IMR-90 (cell line): ENCODE results near the gene KLHL29. TPM values are rescaled to one million over a fixed set of nuclear protein-coding genes. Genes with fewer than 3 reads are reported as not detected.
A peak's percentile ranks its signal among the peaks of the same experiment; 100 is the strongest.

Experiments
- ATAC-seq: fragments of 200-7000 bp; cut with Tn5 transposase; 2 replicates; pipeline ENCODE4 v1.9.1; 2020; ENCODE audit warnings: low read depth, mild to moderate bottlenecking, moderate library complexity
- BruUV-seq: library from RNA; stranded (reverse); fragments of 400-500 nt; replicated peaks from 2 replicates; lab custom pipeline; 2021; lab: Mats Ljungman, UMichigan
- CTCF ChIA-PET: fragments of 300-600 bp; formaldehyde crosslinking; extraction: SDS; loops from one replicate; lab custom pipeline; 2021; ENCODE audit warnings: antibody characterized with exemption; lab: Yijun Ruan, JAX
- POLR2A ChIA-PET: fragments of 300-600 bp; sonication (Branson Sonifier 250); formaldehyde crosslinking; loops from one replicate; lab custom pipeline; 2022; ENCODE audit warnings: antibody characterized with exemption; ENCODE audit not compliant: unreplicated experiment; lab: Charles Lee
- DNase-seq: peaks from one replicate; pipeline ENCODE4 v3.0.0; 2013
- H2AFZ ChIP-seq: replicated peaks from 2 replicates; pipeline ENCODE3; 2013; ENCODE audit warnings: low read length, mild to moderate bottlenecking; ENCODE audit not compliant: poor library complexity
- H2AK5ac ChIP-seq: 2 replicates; pipeline ENCODE4 v1.6.1; 2013; ENCODE audit warnings: low read depth, low read length, inconsistent platforms
- H2AK9ac ChIP-seq: replicated peaks from 2 replicates; pipeline ENCODE3; 2013; ENCODE audit warnings: mild to moderate bottlenecking, low read depth, low read length, moderate library complexity; ENCODE audit not compliant: poor library complexity
- H2BK120ac ChIP-seq: 2 replicates; pipeline ENCODE4 v1.6.1; 2013; ENCODE audit warnings: low read depth, low read length, inconsistent platforms
- H2BK15ac ChIP-seq: 3 replicates; pipeline ENCODE4 v1.6.1; 2013; ENCODE audit warnings: low read depth, low read length, inconsistent platforms
- H2BK20ac ChIP-seq: 2 replicates; pipeline ENCODE4 v1.6.1; 2013; ENCODE audit warnings: low read depth, mild to moderate bottlenecking, inconsistent platforms, low read length, moderate library complexity
- H2BK5ac ChIP-seq: 2 replicates; pipeline ENCODE4 v1.6.1; 2013; ENCODE audit warnings: mild to moderate bottlenecking, low read depth, low read length, inconsistent platforms; ENCODE audit not compliant: poor library complexity, severe bottlenecking
- H3K14ac ChIP-seq: replicated peaks from 2 replicates; pipeline ENCODE4 v1.6.1; 2013; ENCODE audit warnings: low read depth, low read length, inconsistent platforms
- H3K18ac ChIP-seq: 2 replicates; pipeline ENCODE4 v1.6.1; 2013; ENCODE audit warnings: low read depth, low read length, control low read depth
- H3K23ac ChIP-seq: 2 replicates; pipeline ENCODE4 v1.6.1; 2013; ENCODE audit warnings: low read depth, low read length, inconsistent platforms
- H3K27ac ChIP-seq: 2 replicates; pipeline ENCODE4 v1.5.1; 2013; ENCODE audit warnings: mild to moderate bottlenecking, control low read depth, low read length; ENCODE audit not compliant: insufficient read depth
- H3K27me3 ChIP-seq: 2 replicates; pipeline ENCODE4 v1.6.1; 2013; ENCODE audit warnings: low read length; ENCODE audit not compliant: control insufficient read depth, insufficient read depth
- H3K36me3 ChIP-seq: 2 replicates; pipeline ENCODE4 v1.6.1; 2013; ENCODE audit warnings: low read length, mixed read lengths; ENCODE audit not compliant: control insufficient read depth, insufficient read depth
- H3K4ac ChIP-seq: 2 replicates; pipeline ENCODE4 v1.6.1; 2013; ENCODE audit warnings: low read depth, low read length, inconsistent platforms
- H3K4me1 ChIP-seq: 2 replicates; pipeline ENCODE4 v1.6.1; 2013; ENCODE audit warnings: low read length, mixed read lengths; ENCODE audit not compliant: control insufficient read depth, insufficient read depth
- H3K4me2 ChIP-seq: 2 replicates; pipeline ENCODE4 v1.6.1; 2013; ENCODE audit warnings: low read depth, mild to moderate bottlenecking, control low read depth, low read length, moderate library complexity
- H3K4me3 ChIP-seq: 2 replicates; pipeline ENCODE4 v1.5.1; 2013; ENCODE audit warnings: low read depth, mild to moderate bottlenecking, control low read depth, low read length, moderate library complexity; ENCODE audit not compliant: insufficient read depth
- H3K56ac ChIP-seq: 2 replicates; pipeline ENCODE4 v1.6.1; 2013; ENCODE audit warnings: low read length, inconsistent platforms; ENCODE audit not compliant: insufficient read depth; ENCODE audit errors: extremely low read depth
- H3K79me1 ChIP-seq, 2 experiments: 2 replicates each; pipeline ENCODE4 v1.6.1; 2013; ENCODE audit warnings: low read length in 2 of 2, inconsistent platforms in 1 of 2, low read depth in 1 of 2
- H3K9ac ChIP-seq: 2 replicates; pipeline ENCODE4 v1.6.1; 2013; ENCODE audit warnings: low read depth, low read length, control low read depth
- H3K9me1 ChIP-seq: 2 replicates; pipeline ENCODE4 v1.6.1; 2013; ENCODE audit warnings: low read length, inconsistent platforms; ENCODE audit not compliant: insufficient read depth
- H3K9me3 ChIP-seq: 2 replicates; pipeline ENCODE4 v1.6.1; 2013; ENCODE audit warnings: low read length; ENCODE audit not compliant: control insufficient read depth, insufficient read depth
- H4K20me1 ChIP-seq: 2 replicates; pipeline ENCODE4 v1.6.1; 2013; ENCODE audit warnings: low read length, inconsistent platforms; ENCODE audit not compliant: insufficient read depth
- H4K5ac ChIP-seq: 2 replicates; pipeline ENCODE4 v1.6.1; 2013; ENCODE audit warnings: mild to moderate bottlenecking, low read depth, low read length, control low read depth
- H4K8ac ChIP-seq, 2 experiments: 2 replicates each; pipeline ENCODE4 v1.6.1; 2013; ENCODE audit warnings: low read depth in 2 of 2, low read length in 2 of 2, control low read depth in 1 of 2, inconsistent platforms in 1 of 2
- H4K91ac ChIP-seq: 2 replicates; pipeline ENCODE4 v1.6.1; 2013; ENCODE audit warnings: low read depth, low read length, inconsistent platforms; ENCODE audit not compliant: insufficient read depth
- CEBPB ChIP-seq: IDR thresholded peaks from 2 replicates; pipeline ENCODE4 v1.6.1; 2012; ENCODE audit warnings: low read depth, low read length, improper control_type of control experiment
- POLR2A ChIP-seq: IDR thresholded peaks from 2 replicates; pipeline ENCODE4 v1.6.1; 2012; ENCODE audit warnings: mild to moderate bottlenecking, low read depth, low read length
- WGBS, 2 experiments: methylation state at CpG; one replicate each; pipeline versions ENCODE4 v1.1.5 to v1.1.7; 2013; ENCODE audit warnings: missing lambda C conversion rate in 2 of 2; ENCODE audit not compliant: insufficient read length in 1 of 2; ENCODE audit errors: extremely low coverage in 2 of 2; 5-methylcytosine and 5-hydroxymethylcytosine counted together
- dilution Hi-C: fragments of 300-500 bp; cut with HindIII; formaldehyde crosslinking; loops from one replicate; pipeline ENCODE4 v1.14.3; 2018; ENCODE audit warnings: low sequenced_read_pairs; ENCODE audit not compliant: unreplicated experiment
- in situ Hi-C: fragments of 300-500 bp; cut with MboI; formaldehyde crosslinking; loops from 3 replicates; pipeline ENCODE4 v1.14.3; 2019; ENCODE audit warnings: low sequenced_read_pairs, inconsistent platforms, mixed read lengths
- intact Hi-C: fragments of 100-400 bp; cut with micrococcal nuclease; formaldehyde crosslinking; loops from 2 replicates; pipeline ENCODE4 v1.10.0; 2022
- polyA plus RNA-seq, 3 experiments: library from polyadenylated mRNA; depleted of rRNA; stranded (reverse); fragments of >200 nt; gene quantifications; 2 replicates each; pipeline ENCODE4 v1.2.3, GENCODE V29; 2012; ENCODE audit warnings: low replicate concordance in 1 of 3
- total RNA-seq: library from RNA; depleted of rRNA; stranded (reverse); fragments of >200 nt; gene quantifications from 2 replicates; pipeline ENCODE4 v1.2.3, GENCODE V29; 2012
- TF ChIP-seq, protein P1 (sequence below): fragments of 150-350 bp; IDR thresholded peaks from 2 replicates; pipeline ENCODE4 v1.6.1; 2017; ENCODE audit warnings: mild to moderate bottlenecking, antibody characterized with exemption, low read length, low read depth

The KLHL29 gene
- total and polyA plus RNA-seq, 2 of the 4 experiments (the other 2 are of a cell fraction) = 2.0 to 8.0 TPM

GRCh38 chr2:23669413-23670244 is 284.6 kb downstream of the KLHL29 start:
- Histone ChIP-seq H3K18ac (no peak overlapping the region), H3K9me1 (peaks cover 13% of the 10 kb centered on the region), H3K23ac (no peak overlapping the region), H2BK15ac (no peak overlapping the region), H4K8ac (no peak overlapping the region), H3K4ac (no peak overlapping the region), H3K9me3 (no peaks in the 10 kb centered on the region), H2BK120ac (no peak overlapping the region), H3K4me2 (no peak overlapping the region), H3K56ac (no peak overlapping the region), H2AFZ (no peak overlapping the region), H3K36me3 (no peaks in the 10 kb centered on the region), H2AK9ac (peak overlapping the region; percentile 62), H2BK5ac (no peak overlapping the region), H3K27me3 (no peaks in the 10 kb centered on the region), H3K4me1 (peaks cover 2% of the 10 kb centered on the region; the same call in 1 of the 2 replicates), H3K14ac (no peak overlapping the region), H2BK20ac (no peak overlapping the region), H4K91ac (no peak overlapping the region), H3K27ac (no peak overlapping the region), H4K20me1 (peaks cover 9% of the 10 kb centered on the region), H4K5ac (no peak overlapping the region), H3K4me3 (no peak overlapping the region), H3K79me1 (no peaks in the 10 kb centered on the region), H2AK5ac (no peak overlapping the region), H3K9ac (no peak overlapping the region)
- intact Hi-C loops = no loop called here
- POLR2A ChIA-PET = no interaction called here
- TF ChIP-seq, protein P1, sequence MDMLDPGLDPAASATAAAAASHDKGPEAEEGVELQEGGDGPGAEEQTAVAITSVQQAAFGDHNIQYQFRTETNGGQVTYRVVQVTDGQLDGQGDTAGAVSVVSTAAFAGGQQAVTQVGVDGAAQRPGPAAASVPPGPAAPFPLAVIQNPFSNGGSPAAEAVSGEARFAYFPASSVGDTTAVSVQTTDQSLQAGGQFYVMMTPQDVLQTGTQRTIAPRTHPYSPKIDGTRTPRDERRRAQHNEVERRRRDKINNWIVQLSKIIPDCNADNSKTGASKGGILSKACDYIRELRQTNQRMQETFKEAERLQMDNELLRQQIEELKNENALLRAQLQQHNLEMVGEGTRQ = peak; percentile 58; the same call in 1 of the 2 replicates
- TF ChIP-seq CEBPB = 0 out of 2 replicates have a peak, but pooled peaks have one; percentile 10
- TF ChIP-seq POLR2A = no peak
- no TSS peak for BruUV-seq
- in situ Hi-C loops = no loop called here
- dilution Hi-C loops = no loop called here
- DNase-seq (peak; percentile 28), ATAC-seq (0 out of 2 replicates have a peak, but pooled peaks have one; percentile 10)
- WGBS, 2 experiments = 64% methylated on average over 6 of the region's 22 CpGs; no CpG with 5 or more reads in 1 of the 2 experiments
- CTCF ChIA-PET = no interaction called here
